ENCODE data around the gene MAP2K5.
"Not testable (repeated sequence)": the region's sequence is repeated elsewhere in the genome, so short reads cannot be mapped to it uniquely, and the experiment has no call there.

MAP2K5 gene

DNA sequence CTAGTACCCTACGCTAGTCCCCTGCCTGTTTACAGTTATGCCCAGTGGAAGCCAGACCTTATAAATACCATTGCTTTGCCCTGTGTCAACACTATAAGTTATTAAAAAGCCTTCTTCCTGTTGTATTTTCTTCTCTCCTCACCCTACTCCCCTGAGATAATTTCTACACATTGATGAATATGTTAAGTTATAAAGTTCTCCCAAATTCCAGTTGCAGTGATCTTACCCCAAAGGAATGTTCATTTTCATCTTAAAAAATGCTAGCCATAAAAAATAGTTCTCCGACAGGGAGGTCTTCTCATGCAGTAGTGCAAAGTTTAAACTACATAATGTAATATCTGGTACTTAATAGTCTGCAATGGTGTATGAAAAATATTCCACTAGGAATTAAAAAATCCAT, 58.6 kb downstream of the MAP2K5 start:
- no peak for DNase-seq (ENCODE audit: low read depth in 3 of 3)

- DNase-seq (ENCODE audit: low read depth in 3 of 3), result no peak
These were observed 60.6 kb downstream of the MAP2K5 start for GRCh38 chr15:67603063-67603462.

DNA sequence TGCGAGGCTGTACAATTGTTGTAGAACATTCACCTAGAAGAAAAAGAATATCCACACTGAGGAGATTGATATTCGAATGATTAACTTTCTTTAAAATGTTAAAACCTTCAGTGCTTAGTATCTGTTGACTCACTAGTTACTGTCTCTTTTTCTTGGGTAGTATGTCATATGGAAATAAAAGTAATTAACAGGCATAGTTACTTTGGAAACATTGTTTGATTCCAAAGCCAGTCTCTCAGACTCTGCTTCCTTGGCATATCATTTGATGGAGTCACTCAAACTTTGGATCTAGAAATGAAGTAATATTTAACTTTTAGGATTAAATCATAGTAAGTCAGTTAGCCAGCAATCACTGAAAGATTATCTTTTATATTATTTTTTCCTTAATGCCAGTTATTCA, 63.4 kb downstream of the MAP2K5 start:
- no peak for DNase-seq (ENCODE audit: low read depth in 3 of 3)

DNA sequence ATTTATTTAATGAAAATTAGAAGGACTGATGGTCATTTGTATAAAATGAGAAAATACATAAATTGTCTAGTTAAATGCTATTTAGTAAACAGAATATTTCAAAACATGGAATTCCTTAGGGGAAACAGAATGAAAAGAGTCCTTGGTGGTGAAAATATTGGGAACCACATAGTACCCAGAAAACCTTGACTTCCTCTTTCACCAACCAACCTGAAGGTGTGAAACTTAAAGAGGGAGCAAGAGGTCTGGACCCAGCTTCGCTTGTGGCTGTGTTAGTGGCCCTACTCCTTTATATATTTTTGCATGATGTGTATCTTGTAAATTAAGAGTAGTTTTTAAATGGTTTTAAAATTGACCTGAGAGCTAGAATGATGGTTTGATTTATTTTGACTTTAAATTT, 64.2 kb downstream of the MAP2K5 start:
- no peak for DNase-seq (ENCODE audit: low read depth in 3 of 3)

- no peak for DNase-seq (ENCODE audit: low read depth in 3 of 3)
These were observed 64.8 kb downstream of the MAP2K5 start for GRCh38 chr15:67607329-67607728.

DNA sequence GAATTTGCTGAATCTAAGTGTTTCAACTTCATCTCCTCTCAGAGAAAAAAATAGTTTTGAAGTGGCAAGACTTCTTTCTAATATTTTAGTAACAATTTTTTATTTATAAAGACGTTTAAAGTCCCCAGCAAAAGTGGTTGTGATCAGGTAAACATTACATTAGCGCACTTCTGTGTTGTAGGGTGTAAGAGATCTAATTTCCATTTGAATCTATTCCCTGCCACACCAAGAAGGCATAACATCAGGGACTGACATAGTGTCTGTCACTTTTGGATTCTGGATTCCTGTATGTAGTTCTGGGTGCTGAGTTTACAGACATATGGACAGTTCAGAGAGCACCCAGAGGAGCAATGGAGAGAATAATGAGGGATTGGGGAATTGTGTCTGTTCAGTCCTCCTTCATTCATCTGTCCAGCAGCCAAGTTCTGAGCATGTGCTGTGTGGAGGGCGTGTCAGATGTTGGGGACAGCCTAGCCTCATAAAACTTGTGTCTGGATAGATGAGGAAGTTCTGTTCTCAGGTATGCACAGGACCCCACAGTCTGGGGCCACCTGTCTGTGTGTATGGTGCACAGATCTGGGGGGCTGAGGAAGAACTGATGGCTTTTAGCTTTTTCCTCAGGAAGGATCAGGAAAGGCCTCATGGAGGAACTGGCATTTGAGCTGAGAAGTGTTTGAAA, 65.6 kb downstream of the MAP2K5 start:
- no peak for DNase-seq (ENCODE audit: low read depth in 3 of 3)

DNA sequence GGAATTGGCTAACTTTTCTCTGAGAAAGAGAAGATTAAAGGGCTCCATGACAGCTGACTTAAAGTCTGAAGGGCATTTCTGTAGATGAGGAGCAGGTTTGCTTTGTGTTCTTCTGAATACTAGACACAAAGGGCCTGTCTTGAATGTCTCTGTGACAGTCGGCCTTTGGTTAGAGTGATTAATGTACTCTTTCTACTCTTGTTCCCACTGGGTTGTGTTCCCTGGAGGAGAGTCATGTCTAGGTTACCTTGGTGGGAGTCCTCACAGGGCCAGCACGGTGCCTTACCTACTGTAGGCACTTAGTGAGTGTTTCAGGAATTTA, 66.1 kb downstream of the MAP2K5 start:
- DNase-seq (ENCODE audit: low read depth in 3 of 3), result no peak

DNA sequence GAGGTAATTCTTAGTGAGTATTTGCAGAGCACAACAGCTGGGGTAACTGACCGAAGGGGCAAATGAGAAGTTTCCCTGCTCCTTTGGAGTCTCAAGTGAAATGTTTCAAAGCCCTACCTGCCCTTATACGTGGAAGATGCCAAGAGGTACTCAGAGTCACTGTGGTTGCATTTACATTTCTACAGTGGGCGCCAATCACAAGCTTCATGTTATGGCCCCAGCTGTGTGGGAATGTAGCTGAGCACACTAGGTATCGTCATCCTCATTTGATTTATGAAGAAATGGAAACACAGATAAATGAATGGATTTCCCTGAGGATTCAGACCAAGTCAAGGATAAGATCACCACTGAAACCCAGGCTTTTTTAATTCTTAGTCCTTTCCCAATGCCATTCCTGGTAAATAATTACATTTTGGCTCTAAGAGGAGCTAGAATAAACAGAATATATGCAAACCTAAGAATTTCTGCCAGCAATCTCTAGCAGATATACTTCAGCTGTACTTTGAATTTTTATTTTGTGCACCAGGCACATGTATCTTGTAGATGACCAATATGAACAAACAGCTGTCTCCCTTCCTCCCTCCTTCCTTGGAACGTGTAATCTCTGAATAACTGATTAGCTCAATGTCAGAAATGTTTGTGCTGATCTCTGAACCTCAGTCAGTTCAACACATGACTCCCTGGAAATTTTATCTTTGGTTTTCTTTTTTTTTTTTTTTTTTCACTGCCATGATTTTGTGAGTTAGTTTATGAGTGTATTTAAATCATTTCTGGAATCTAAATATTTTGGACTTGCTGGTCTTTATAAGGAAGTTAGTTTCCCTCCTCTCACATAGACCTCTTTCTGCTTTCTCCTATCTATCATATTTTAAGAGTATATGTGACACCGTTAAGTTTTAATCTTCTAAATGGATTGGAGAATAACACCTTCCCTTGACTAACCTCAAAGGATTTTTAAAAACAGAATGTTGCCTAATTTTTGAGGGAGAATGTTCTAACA, 69.2 kb downstream of the MAP2K5 start:
- no peak for DNase-seq (ENCODE audit: low read depth in 3 of 3)

DNA sequence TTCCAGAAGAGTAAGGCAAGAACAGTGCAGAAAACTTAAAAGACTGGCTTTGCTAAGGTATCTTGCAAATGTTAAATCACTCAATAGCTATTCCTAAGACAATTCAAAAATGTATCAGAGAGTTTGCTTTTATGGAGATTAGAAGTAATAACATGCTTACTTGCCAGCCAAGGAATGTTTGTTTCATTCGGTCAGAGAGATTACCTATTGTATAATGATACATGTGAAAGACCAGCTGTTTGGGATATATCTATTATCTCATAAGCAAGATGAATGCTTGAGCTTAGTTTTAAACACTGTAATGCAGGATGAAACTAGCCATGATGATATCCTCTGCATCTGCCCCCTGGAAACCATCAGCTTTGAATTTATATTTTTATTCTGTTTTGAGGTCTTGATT, 70.7 kb downstream of the MAP2K5 start:
- DNase-seq (ENCODE audit: low read depth in 3 of 3), result no peak

DNA sequence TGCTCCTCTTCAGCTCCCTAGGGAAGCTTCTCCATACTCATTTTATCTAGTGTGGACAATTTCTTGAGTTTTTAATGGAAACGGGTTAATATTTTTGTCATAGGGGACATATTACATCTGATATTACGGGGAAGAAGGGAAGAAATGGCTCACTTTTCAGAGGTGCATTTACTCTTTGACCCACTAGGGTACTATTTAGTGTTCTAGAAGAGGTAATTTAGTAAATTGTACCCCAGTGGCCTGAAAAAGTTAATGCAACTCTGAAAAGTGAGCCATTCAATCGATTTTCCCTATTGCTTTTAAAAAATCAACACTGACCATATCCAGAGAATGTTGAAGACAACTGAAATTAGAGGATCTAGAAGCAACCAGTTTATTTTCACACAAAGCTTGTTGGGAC, 71.2 kb downstream of the MAP2K5 start:
- DNase-seq (ENCODE audit: low read depth in 3 of 3), result no peak

DNA sequence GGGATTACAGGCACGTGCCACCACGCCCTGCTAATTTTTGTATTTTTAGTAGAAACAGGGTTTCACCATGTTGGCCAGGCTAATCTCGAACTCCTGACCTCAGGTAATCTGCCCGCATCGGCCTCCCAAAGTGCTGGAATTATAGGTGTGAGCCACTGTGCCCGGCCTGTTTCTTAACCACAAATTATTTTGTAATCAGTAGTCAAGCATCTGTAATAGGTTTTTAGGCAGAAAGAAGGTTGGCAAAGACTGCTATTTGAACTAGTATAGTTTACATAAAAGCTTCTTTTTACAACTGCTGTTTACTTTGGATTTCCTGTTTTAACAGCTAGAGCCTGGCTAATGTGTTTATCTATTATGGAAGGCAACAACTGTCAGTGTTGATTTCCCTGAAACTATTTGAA, 72.6 kb downstream of the MAP2K5 start:
- DNase-seq (ENCODE audit: low read depth in 3 of 3), result not testable (repeated sequence)

- no peak for DNase-seq (ENCODE audit: low read depth in 3 of 3)
These were observed 75.8 kb downstream of the MAP2K5 start for GRCh38 chr15:67618297-67618696.

DNA sequence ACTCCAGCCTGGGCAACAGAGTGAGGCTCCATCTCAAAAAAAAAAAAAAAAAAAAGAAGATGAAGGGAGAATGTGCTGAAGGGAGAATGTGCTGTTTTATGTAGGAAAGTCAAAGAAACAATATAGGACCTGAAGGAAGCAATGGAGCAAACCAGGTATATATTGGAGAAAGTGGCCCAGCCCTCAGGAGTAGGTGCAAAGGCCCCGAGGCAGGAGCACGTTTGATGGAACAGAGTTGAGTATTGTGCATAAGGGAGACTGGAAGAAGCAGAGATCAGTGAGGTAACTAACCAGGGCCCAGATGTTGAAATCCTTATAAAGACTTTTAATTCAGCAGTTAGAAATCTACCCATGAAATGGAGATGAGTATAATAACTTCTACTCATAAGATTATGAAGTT, 79.6 kb downstream of the MAP2K5 start:
- no peak for DNase-seq (ENCODE audit: low read depth in 3 of 3)

GRCh38 chr15:67632261-67632660, 89.8 kb downstream of the MAP2K5 start:
- DNase-seq (ENCODE audit: low read depth in 3 of 3), result no peak

DNA sequence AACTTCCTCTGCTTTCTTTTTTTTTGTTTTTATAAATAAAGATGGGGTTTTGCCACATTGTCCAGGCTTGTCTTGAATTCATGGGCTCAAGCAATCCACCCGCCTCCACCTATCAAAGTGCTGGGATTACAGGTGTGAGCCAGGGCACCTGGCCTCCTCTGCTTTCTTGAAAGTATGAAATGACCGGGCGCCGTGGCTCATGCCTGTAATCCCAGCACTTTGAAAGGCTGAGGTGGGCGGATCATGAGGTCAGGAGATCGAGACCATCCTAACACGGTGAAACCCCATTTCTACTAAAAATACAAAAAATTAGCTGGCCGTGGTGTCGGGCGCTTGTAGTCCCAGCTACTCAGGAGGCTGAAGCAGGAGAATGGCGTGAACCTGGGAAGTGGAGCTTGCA, 93.4 kb downstream of the MAP2K5 start:
- DNase-seq (ENCODE audit: low read depth in 3 of 3), result not testable (repeated sequence)

DNA sequence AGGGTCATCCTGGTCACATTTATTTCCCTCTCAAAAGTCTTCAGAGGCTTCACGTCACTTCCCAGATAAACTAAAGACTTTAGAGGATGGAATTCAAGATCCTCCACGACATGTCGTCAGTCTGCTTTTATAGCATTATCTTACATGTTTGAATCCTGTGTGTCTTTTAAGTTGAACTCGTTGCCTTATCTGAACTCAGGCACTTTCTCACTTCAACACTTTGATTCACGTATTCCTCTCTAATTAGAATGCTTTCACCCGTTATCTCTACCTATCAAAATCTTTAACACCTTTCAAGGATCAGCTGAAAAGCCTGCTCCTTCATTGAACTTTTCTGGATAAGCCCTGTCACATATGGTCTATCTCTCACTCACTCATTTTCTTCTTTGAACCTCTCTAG, 97.1 kb downstream of the MAP2K5 start:
- no peak for DNase-seq (ENCODE audit: low read depth in 3 of 3)

GRCh38 chr15:67641453-67641852, 99.0 kb downstream of the MAP2K5 start:
- DNase-seq (ENCODE audit: low read depth in 3 of 3), result no peak

- no peak for DNase-seq (ENCODE audit: low read depth in 3 of 3)
These were observed 104.3 kb downstream of the MAP2K5 start for GRCh38 chr15:67646847-67647246.

DNA sequence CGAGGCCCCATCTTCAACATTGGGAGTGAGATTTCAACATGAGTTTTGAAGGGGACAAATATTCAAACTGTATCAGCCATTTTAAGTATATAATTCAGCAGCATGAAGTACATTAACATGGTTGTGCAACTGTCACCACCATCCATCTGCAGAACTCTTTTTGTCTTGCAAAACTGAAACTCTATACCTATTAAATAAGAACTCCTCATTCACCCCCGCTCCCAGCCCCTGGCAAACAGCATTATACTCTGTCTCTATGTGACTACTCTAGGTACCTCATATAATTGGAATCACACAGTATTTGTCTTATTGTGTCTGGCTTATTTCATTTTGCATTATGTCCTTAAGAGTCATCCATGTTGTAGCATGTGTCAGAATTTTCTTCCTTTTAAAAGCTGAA, 110.1 kb downstream of the MAP2K5 start:
- DNase-seq (ENCODE audit: low read depth in 3 of 3), result no peak

DNA sequence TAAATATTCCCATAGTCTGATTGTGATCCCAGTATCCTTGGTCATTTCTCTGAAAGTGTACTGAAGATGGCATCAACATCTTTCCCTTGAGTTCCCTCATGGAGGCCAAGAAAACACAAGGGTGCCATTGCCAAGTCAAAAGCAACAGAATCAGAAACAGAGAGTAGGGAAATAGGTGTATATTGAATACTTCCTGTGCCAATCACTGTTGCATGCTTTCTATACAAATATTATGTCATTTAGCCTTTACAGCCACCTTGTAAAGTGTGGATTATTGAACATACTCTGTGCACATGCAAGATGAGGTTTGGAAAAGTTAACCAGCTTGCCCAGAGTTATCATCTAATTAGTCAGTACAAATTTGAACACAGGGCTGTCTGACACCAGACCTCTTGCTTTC, 117.9 kb downstream of the MAP2K5 start:
- DNase-seq (ENCODE audit: low read depth in 3 of 3), result no peak

DNA sequence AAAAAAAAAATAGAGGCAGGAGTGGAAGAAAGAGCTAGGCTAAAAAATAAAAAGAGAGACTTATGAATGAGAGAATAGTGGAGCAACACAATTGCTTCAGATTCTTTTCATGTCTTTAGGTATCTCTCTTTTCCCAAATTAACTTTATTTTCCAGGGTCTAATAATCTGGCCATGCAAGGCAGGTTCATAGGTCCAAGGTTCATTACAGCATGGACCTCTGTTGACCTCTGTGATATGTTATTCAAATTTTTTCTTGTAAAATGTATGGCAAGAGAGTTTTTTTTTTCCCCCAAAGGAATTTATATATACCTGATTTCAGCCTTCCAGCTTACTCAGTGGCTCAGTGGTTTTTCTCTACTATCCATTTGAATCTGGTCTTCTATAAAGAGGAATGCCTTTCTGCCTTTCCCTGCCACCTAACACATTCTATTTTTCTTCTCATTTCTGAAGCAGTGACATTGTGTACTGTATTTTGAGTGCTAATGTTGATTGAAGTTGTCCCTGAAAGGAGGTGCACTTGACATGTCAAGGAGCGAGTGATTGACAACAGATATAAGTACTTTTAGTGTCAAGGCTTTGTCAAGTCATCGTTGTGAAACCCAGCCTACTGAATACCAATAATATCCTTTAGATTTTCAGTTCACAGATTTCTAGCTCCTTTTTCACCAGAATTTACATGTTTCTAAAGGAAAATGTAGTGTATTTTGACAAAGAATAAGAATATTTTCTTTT, 118.5 kb downstream of the MAP2K5 start:
- DNase-seq (ENCODE audit: low read depth in 3 of 3), result no peak

DNA sequence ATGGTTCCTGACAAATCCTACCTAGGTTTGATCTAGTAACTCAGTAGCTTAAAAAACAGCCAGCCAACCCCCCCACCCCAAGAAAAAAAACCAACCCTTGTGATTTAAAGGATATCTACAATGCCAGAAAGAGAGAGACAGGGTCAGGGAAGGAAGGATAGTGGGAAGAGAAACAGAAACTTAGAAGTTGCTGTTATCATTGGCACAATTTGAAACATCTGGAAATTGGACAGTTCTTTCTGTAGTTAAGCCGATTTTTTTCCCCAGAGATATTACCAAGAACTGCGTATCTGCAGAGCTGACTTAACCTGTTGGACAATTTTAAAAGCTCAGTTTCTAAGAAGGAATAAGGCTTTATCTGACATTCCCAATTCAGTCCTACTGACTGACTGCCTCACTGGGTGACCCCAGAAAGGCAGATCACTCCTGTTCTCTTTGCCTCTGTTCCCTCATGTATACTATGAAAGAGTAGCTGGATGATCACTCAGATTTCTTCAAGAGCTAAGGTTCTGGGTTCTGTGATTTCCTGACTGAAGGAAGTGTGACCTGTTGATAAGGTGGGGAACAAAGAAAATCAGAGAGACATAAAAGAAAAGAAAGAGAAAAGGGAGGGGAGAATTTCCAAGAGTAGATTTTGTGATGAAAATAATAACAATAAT, 128.3 kb downstream of the MAP2K5 start:
- DNase-seq (ENCODE audit: low read depth in 3 of 3), result no peak
